ENCODE data around the gene RBCK1.
"Not testable (repeated sequence)": the region's sequence is repeated elsewhere in the genome, so short reads cannot be mapped to it uniquely, and the experiment has no call there.

RBCK1 gene

GRCh38 chr20:407953-408842, at the start of gene RBCK1:
TSS of gene RBCK1 (plus strand) at chr20:408299. CDS start at chr20:408758, 459 bp downstream.
- DNase-seq = peak; percentile 94

GRCh38 chr20:358891-359555, 49.1 kb upstream of the RBCK1 start:
- no peak for DNase-seq

- no peak for DNase-seq
These were observed 46.5 kb upstream of the RBCK1 start for GRCh38 chr20:361561-361960.

GRCh38 chr20:362271-363254, 45.5 kb upstream of the RBCK1 start:
- DNase-seq = peak; percentile 79

- no peak for DNase-seq
These were observed 44.6 kb upstream of the RBCK1 start for GRCh38 chr20:363319-364078.

- DNase-seq = no peak
These were observed 42.9 kb upstream of the RBCK1 start for GRCh38 chr20:364905-365794.

GRCh38 chr20:366041-366718, 41.9 kb upstream of the RBCK1 start:
- no peak for DNase-seq

GRCh38 chr20:366719-367485, 41.2 kb upstream of the RBCK1 start:
- DNase-seq = no peak

- no peak for DNase-seq
These were observed 40.6 kb upstream of the RBCK1 start for GRCh38 chr20:367486-367887.

GRCh38 chr20:368915-369314, 39.2 kb upstream of the RBCK1 start:
- no peak for DNase-seq

GRCh38 chr20:370151-370600, 37.9 kb upstream of the RBCK1 start:
- DNase-seq = no peak

- no peak for DNase-seq
These were observed 36.9 kb upstream of the RBCK1 start for GRCh38 chr20:370977-371754.

- peak; percentile 63 for DNase-seq
These were observed 36.1 kb upstream of the RBCK1 start for GRCh38 chr20:371755-372542.

- DNase-seq = not testable (repeated sequence)
These were observed 35.5 kb upstream of the RBCK1 start for GRCh38 chr20:372543-373082.

GRCh38 chr20:373171-373890, 34.8 kb upstream of the RBCK1 start:
- DNase-seq = no peak

- no peak for DNase-seq
These were observed 32.7 kb upstream of the RBCK1 start for GRCh38 chr20:375265-375889.

All from right forelimb (tissue), 1 donor.